ENCODE results near the gene KLF5.

The KLF5 gene

GRCh38 chr13:73107481-73107880 is 48.7 kb downstream of the KLF5 start:
- H2AFZ ChIP-seq (ENCODE audit: low read depth, low read length, severe bottlenecking), result no peak overlapping the region
- H4K20me1 ChIP-seq (ENCODE audit: low read depth, low read length), result no peaks in the 10 kb centered on the region
- H3K4me2 ChIP-seq (ENCODE audit: low read depth, low read length, poor library complexity, severe bottlenecking), result no peak overlapping the region
- H3K9ac ChIP-seq (ENCODE audit: low read length), result no peak overlapping the region
- no peak for TF ChIP-seq EZH2phosphoT487 (conservative IDR thresholded peaks at IDR 0.05; ENCODE audit: low read length)
- no peak for TF ChIP-seq CTCF (IDR thresholded peaks at IDR 0.05; ENCODE audit: insufficient read depth, low read length, poor library complexity, severe bottlenecking)
- H3K9me2 ChIP-seq (replicated peaks; ENCODE audit: insufficient read depth, low read length), result no peaks in the 10 kb centered on the region
- no peaks in the 10 kb centered on the region for H3F3A ChIP-seq (ENCODE audit: insufficient read depth)
- H3K36me3 ChIP-seq (ENCODE audit: low read length), result no peaks in the 10 kb centered on the region
- no peak overlapping the region for H3K27ac ChIP-seq (ENCODE audit: low read depth, low read length)
- no peaks in the 10 kb centered on the region for H3K9me3 ChIP-seq (ENCODE audit: insufficient read depth, low read length)
- no peak overlapping the region for H3K4me3 ChIP-seq (ENCODE audit: insufficient read depth, low read length, poor library complexity, severe bottlenecking)
- H3K27me3 ChIP-seq (ENCODE audit: low read length), result no peaks in the 10 kb centered on the region
- no peaks in the 10 kb centered on the region for H3K79me2 ChIP-seq (ENCODE audit: insufficient read depth, low read length)

GRCh38 chr13:73107970-73108369 is 49.2 kb downstream of the KLF5 start:
- no peak overlapping the region for H3K4me2 ChIP-seq (ENCODE audit: low read depth, low read length, poor library complexity, severe bottlenecking)
- TF ChIP-seq EZH2phosphoT487 (conservative IDR thresholded peaks at IDR 0.05; ENCODE audit: low read length), result no peak
- no peak for TF ChIP-seq CTCF (IDR thresholded peaks at IDR 0.05; ENCODE audit: insufficient read depth, low read length, poor library complexity, severe bottlenecking)
- H3K9me2 ChIP-seq (replicated peaks; ENCODE audit: insufficient read depth, low read length), result no peaks in the 10 kb centered on the region

GRCh38 chr13:73109288-73109899 is 50.6 kb downstream of the KLF5 start:
- H3K9ac ChIP-seq (ENCODE audit: low read length), result no peak overlapping the region
- TF ChIP-seq EZH2phosphoT487 (conservative IDR thresholded peaks at IDR 0.05; ENCODE audit: low read length), result no peak
- no peak for TF ChIP-seq CTCF (IDR thresholded peaks at IDR 0.05; ENCODE audit: insufficient read depth, low read length, poor library complexity, severe bottlenecking)
- H3K27me3 ChIP-seq (ENCODE audit: low read length), result no peaks in the 10 kb centered on the region
- no peaks in the 10 kb centered on the region for H3K79me2 ChIP-seq (ENCODE audit: insufficient read depth, low read length)
- H3K36me3 ChIP-seq (ENCODE audit: low read length), result no peaks in the 10 kb centered on the region
- no peaks in the 10 kb centered on the region for H3K9me2 ChIP-seq (replicated peaks; ENCODE audit: insufficient read depth, low read length)
- no peak overlapping the region for H3K4me3 ChIP-seq (ENCODE audit: insufficient read depth, low read length, poor library complexity, severe bottlenecking)
- H4K20me1 ChIP-seq (ENCODE audit: low read depth, low read length), result no peaks in the 10 kb centered on the region
- H3F3A ChIP-seq (ENCODE audit: insufficient read depth), result no peaks in the 10 kb centered on the region
- H3K9me3 ChIP-seq (ENCODE audit: insufficient read depth, low read length), result no peaks in the 10 kb centered on the region
- no peak overlapping the region for H3K27ac ChIP-seq (ENCODE audit: low read depth, low read length)
- H3K4me2 ChIP-seq (ENCODE audit: low read depth, low read length, poor library complexity, severe bottlenecking), result no peak overlapping the region
- H2AFZ ChIP-seq (ENCODE audit: low read depth, low read length, severe bottlenecking), result no peak overlapping the region

More at GRCh38 chr13:73107970-73108369, 49.2 kb downstream of the KLF5 start:
- no peak overlapping the region for H3K4me3 ChIP-seq (ENCODE audit: insufficient read depth, low read length, poor library complexity, severe bottlenecking)
- H3K27me3 ChIP-seq (ENCODE audit: low read length), result no peaks in the 10 kb centered on the region
- no peaks in the 10 kb centered on the region for H3K9me3 ChIP-seq (ENCODE audit: insufficient read depth, low read length)
- no peak overlapping the region for H3K27ac ChIP-seq (ENCODE audit: low read depth, low read length)
- no peaks in the 10 kb centered on the region for H3K79me2 ChIP-seq (ENCODE audit: insufficient read depth, low read length)
- no peak overlapping the region for H2AFZ ChIP-seq (ENCODE audit: low read depth, low read length, severe bottlenecking)
- H4K20me1 ChIP-seq (ENCODE audit: low read depth, low read length), result no peaks in the 10 kb centered on the region
- no peaks in the 10 kb centered on the region for H3K36me3 ChIP-seq (ENCODE audit: low read length)
- H3K9ac ChIP-seq (ENCODE audit: low read length), result no peak overlapping the region
- H3F3A ChIP-seq (ENCODE audit: insufficient read depth), result no peaks in the 10 kb centered on the region
